ENCODE results near the gene ERFE.

The ERFE gene

GRCh38 chr2:238157506-238158017 lies 1.2 kb upstream of the ERFE start:
- no peak for DNase-seq

- DNase-seq, result no peak
Observed at GRCh38 chr2:238158018-238158508, 707 bp upstream of the ERFE start.

GRCh38 chr2:238159071-238159539 lies 335 bp downstream of the ERFE start:
- DNase-seq, result peak in 1 of 2 donors; percentile 16

GRCh38 chr2:238159661-238160205 lies 963 bp downstream of the ERFE start:
- no peak for DNase-seq

- DNase-seq, result no peak
Observed at GRCh38 chr2:238160206-238161129, 1.7 kb downstream of the ERFE start.

- DNase-seq, result no peak
Observed at GRCh38 chr2:238161291-238162051, 2.7 kb downstream of the ERFE start.

- no peak for DNase-seq
Observed at GRCh38 chr2:238162251-238162845, 3.6 kb downstream of the ERFE start.

GRCh38 chr2:238162846-238163441 lies 4.2 kb downstream of the ERFE start:
- DNase-seq, result no peak

- no peak for DNase-seq
Observed at GRCh38 chr2:238163481-238164198, 4.9 kb downstream of the ERFE start.

GRCh38 chr2:238164906-238165287 lies 6.1 kb downstream of the ERFE start:
- DNase-seq, result no peak

GRCh38 chr2:238165288-238165921 lies 6.6 kb downstream of the ERFE start:
- no peak for DNase-seq

- no peak for DNase-seq
Observed at GRCh38 chr2:238166391-238167343, 7.9 kb downstream of the ERFE start.

GRCh38 chr2:238167344-238167715 lies 8.6 kb downstream of the ERFE start:
- no peak for DNase-seq

- DNase-seq, result no peak
Observed at GRCh38 chr2:238167761-238168160, 9.0 kb downstream of the ERFE start.

GRCh38 chr2:238168196-238169047 lies 9.7 kb downstream of the ERFE start:
- DNase-seq, result no peak

- no peak for DNase-seq
Observed at GRCh38 chr2:238169048-238169707, 10.4 kb downstream of the ERFE start.

- no peak for DNase-seq
Observed at GRCh38 chr2:238169708-238170251, 11.0 kb downstream of the ERFE start.

Data from activated CD4-positive, alpha-beta T cell treated with anti-CD3 and anti-CD28 coated beads for 4 hours (primary cell).